Astrocyte of the cerebellum (primary cell): ENCODE data around the gene GREB1L.

Experiments used
- DNase-seq: peaks from one replicate; pipeline ENCODE4 v3.0.0-alpha.2; 2011; ENCODE audit warnings: low read depth
- H3K4me3 ChIP-seq: 2 replicates; pipeline ENCODE4 v1.5.1; 2011; ENCODE audit warnings: mild to moderate bottlenecking, low read depth, low read length, moderate library complexity
- in situ Hi-C: cut with HindIII; loops from 2 replicates; pipeline ENCODE4 v1.10.0; 2017; ENCODE audit warnings: low sequenced_read_pairs
- TF ChIP-seq, protein P1 (sequence below): IDR thresholded peaks from 2 replicates; pipeline ENCODE4 v1.5.1; 2012; ENCODE audit warnings: low read length, low read depth, moderate library complexity, mild to moderate bottlenecking; ENCODE audit errors: missing control alignments

Gene GREB1L

DNA sequence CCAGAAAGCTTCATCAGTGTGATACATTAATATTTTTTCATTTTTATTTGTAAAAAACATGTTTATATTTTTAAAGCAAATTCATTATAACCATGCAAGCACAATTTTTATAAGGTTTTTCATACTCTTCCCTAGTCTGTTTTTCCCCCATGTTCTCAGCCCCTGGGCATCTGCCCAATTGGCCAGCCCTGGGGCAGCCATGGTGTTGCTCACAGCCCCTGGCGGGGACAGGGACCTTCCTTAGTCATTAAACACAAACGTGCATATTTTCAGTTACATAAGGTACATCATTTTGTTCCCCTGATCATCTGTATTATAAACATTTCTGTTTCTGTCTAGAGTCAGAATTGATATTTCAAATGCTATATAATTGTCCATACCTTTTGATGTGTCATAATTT lies 208.5 kb downstream of the GREB1L start:
- in situ Hi-C loops: loop anchor here (5.0 kb wide), 1 partner anchor 243 kb away; no protein-coding TSS in a partner anchor
- TF ChIP-seq, protein P1, sequence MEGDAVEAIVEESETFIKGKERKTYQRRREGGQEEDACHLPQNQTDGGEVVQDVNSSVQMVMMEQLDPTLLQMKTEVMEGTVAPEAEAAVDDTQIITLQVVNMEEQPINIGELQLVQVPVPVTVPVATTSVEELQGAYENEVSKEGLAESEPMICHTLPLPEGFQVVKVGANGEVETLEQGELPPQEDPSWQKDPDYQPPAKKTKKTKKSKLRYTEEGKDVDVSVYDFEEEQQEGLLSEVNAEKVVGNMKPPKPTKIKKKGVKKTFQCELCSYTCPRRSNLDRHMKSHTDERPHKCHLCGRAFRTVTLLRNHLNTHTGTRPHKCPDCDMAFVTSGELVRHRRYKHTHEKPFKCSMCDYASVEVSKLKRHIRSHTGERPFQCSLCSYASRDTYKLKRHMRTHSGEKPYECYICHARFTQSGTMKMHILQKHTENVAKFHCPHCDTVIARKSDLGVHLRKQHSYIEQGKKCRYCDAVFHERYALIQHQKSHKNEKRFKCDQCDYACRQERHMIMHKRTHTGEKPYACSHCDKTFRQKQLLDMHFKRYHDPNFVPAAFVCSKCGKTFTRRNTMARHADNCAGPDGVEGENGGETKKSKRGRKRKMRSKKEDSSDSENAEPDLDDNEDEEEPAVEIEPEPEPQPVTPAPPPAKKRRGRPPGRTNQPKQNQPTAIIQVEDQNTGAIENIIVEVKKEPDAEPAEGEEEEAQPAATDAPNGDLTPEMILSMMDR: no peak
- no peak for DNase-seq
- no peak overlapping the region for H3K4me3 ChIP-seq

DNA sequence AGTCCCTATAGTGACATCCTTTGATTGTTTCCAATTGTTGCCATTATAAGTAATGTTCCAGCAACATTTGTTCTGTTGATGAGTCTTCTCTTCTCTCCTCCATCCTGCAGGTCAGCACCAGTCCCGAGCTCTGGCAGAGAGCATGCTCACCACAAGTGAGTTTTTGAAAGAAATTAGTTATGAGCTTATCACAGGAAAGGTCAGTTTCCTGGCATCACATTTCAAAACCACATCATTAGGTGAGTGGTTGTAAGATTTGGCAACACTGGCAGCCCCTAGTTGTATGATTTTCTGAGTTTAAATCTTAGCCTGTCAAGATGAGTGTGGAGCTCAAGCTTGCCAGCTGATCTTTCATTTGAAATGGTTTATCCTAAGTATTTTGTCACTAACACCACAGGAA lies 208.9 kb downstream of the GREB1L start:
- H3K4me3 ChIP-seq: no peak overlapping the region
- peak; percentile 62 for DNase-seq
- TF ChIP-seq, protein P1: no peak
- in situ Hi-C loops: loop anchor here (5.0 kb wide), 1 partner anchor 244 kb away; no protein-coding TSS in a partner anchor

GRCh38 chr18:21451851-21452250 lies 209.8 kb downstream of the GREB1L start:
- in situ Hi-C loops: loop anchor here (5.0 kb wide), 1 partner anchor 245 kb away; no protein-coding TSS in a partner anchor
- no peak for DNase-seq
- TF ChIP-seq, protein P1: no peak
- no peak overlapping the region for H3K4me3 ChIP-seq

DNA sequence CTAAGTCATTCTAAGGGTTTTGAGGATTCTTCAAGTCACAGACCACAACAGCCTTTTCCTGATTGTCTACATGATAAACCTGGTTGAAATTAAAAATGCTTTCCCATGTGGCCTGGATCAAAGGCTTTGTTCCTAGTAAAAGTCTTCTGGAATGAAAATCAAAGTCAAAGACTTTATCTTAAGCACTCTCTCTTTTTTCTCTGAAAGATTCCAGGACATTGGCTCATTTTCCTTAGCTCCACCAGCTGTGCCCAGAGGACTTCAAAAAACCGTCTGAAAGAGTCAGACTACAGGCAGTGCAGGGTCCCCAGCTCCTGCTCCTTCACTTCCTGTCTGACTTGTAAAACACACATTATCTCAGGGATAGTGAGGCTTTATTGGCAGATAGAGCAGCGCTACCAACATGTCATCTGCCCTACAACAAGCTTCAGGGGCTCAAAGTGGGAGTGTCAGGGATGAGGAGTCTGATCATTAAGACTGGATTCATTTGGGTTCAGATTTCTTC lies 210.3 kb downstream of the GREB1L start:
- no peak for DNase-seq
- TF ChIP-seq, protein P1: no peak
- in situ Hi-C loops: loop anchor here (5.0 kb wide), 1 partner anchor 245 kb away; no protein-coding TSS in a partner anchor
- H3K4me3 ChIP-seq: no peak overlapping the region

GRCh38 chr18:21452796-21453510 lies 210.9 kb downstream of the GREB1L start:
- no peak overlapping the region for H3K4me3 ChIP-seq
- no peak for DNase-seq
- TF ChIP-seq, protein P1: no peak
- in situ Hi-C loops: loop anchor here (5.0 kb wide), 1 partner anchor 246 kb away; no protein-coding TSS in a partner anchor

- in situ Hi-C loops: loop anchor here (5.0 kb wide), 1 partner anchor 246 kb away; no protein-coding TSS in a partner anchor
- TF ChIP-seq, protein P1: no peak
- H3K4me3 ChIP-seq: no peak overlapping the region
- no peak for DNase-seq
Observed at GRCh38 chr18:21453511-21453901, 211.5 kb downstream of the GREB1L start.
